ENCODE data around the gene CAMK2D. TPM values are rescaled to one million over a fixed set of nuclear protein-coding genes. Genes with fewer than 3 reads are reported as not detected.

The CAMK2D gene
- total RNA-seq, 2 experiments from 2014 or later: 62.8 to 66.1 TPM

DNA sequence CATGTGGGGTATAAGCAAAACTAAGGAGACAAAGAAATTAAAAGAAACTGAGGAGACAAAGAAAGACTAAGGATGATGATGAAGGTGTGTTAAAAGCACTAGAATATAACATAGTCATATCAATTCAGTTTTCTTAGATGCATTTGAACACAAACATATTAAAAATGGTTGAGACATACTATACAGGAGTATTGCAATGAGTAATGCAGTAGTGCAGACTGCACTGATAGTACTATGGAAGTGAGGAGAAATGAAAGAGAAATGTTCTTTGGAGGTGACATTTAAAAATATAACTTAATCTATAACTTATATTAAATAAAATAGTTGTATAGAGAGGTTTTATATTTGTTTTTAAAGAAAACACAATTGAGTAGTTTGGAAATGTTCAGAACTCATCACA is 279.2 kb downstream of the CAMK2D start:
- TF ChIP-seq, protein P1, sequence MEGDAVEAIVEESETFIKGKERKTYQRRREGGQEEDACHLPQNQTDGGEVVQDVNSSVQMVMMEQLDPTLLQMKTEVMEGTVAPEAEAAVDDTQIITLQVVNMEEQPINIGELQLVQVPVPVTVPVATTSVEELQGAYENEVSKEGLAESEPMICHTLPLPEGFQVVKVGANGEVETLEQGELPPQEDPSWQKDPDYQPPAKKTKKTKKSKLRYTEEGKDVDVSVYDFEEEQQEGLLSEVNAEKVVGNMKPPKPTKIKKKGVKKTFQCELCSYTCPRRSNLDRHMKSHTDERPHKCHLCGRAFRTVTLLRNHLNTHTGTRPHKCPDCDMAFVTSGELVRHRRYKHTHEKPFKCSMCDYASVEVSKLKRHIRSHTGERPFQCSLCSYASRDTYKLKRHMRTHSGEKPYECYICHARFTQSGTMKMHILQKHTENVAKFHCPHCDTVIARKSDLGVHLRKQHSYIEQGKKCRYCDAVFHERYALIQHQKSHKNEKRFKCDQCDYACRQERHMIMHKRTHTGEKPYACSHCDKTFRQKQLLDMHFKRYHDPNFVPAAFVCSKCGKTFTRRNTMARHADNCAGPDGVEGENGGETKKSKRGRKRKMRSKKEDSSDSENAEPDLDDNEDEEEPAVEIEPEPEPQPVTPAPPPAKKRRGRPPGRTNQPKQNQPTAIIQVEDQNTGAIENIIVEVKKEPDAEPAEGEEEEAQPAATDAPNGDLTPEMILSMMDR (IDR thresholded peaks at IDR 0.05): no peak
- Mint-ChIP-seq H3K27me3 (no peaks in the 10 kb centered on the region), H3K9me3 (peaks cover 5% of the 10 kb centered on the region), H3K4me3 (no peak overlapping the region), H3K36me3 (ENCODE audit: low read depth) (peaks cover 61% of the 10 kb centered on the region), H3K27ac (no peak overlapping the region), H3K4me1 (ENCODE audit: low read depth) (peaks cover 8% of the 10 kb centered on the region)
- intact Hi-C loops (cut with micrococcal nuclease): no loop called here
- POLR2A ChIA-PET: no interaction called here
- no peak for ATAC-seq
- DNase-seq: no peak
- CTCF ChIA-PET: no interaction called here

DNA sequence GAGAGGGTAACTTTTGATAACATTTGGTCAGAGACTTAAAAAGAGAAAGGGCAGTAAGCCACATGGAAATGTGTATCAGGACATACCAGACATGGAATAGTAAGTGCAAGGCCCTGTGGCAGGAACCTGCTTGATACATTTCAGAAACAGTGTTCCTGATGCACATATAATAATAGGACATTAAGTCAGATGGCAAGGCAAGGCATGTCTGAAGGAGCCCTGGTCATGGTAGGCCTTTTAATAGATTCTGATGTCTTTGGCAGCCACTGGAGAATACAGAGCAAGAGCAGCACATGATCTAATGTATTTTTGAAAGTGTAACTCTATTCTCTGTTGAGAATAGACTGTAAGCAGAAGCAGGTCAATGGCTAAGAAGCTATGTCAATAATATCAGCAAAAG is 279.7 kb downstream of the CAMK2D start:
- POLR2A ChIA-PET: no interaction called here
- Mint-ChIP-seq H3K9me3 (peaks cover 7% of the 10 kb centered on the region), H3K4me1 (ENCODE audit: low read depth) (peaks cover 11% of the 10 kb centered on the region), H3K27ac (no peak overlapping the region), H3K36me3 (ENCODE audit: low read depth) (peaks cover 63% of the 10 kb centered on the region), H3K27me3 (no peaks in the 10 kb centered on the region), H3K4me3 (no peak overlapping the region)
- intact Hi-C loops (cut with micrococcal nuclease): no loop called here
- DNase-seq (no peak), ATAC-seq (no peak)
- TF ChIP-seq, protein P1 (IDR thresholded peaks at IDR 0.05): no peak
- CTCF ChIA-PET: no interaction called here

DNA sequence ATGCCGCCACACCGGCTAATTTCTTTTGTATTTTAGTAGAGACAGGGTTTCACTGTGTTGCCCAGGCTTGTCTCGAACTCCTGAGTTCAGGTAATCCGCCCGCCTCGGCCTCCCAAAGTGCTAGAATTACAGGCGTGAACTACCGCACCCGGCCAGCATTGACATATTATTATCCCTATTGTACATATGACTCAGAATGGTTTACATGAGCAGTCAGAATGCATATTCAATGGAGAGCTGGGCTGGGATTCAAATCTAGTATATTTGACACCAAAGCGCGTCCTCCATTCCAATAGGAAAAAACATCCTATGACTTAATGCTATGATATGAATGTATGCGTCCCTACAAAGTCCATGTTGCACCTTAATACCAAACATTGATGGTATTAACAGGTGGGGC is 281.4 kb downstream of the CAMK2D start:
- DNase-seq: no peak
- POLR2A ChIA-PET: no interaction called here
- CTCF ChIA-PET: no interaction called here
- Mint-ChIP-seq H3K27me3 (no peaks in the 10 kb centered on the region), H3K9me3 (peaks cover 18% of the 10 kb centered on the region), H3K27ac (no peak overlapping the region), H3K4me1 (ENCODE audit: low read depth) (peaks cover 27% of the 10 kb centered on the region), H3K4me3 (no peak overlapping the region), H3K36me3 (ENCODE audit: low read depth) (peaks cover 72% of the 10 kb centered on the region)
- TF ChIP-seq, protein P1 (IDR thresholded peaks at IDR 0.05): no peak
- intact Hi-C loops (cut with micrococcal nuclease): no loop called here
- ATAC-seq: no peak

DNA sequence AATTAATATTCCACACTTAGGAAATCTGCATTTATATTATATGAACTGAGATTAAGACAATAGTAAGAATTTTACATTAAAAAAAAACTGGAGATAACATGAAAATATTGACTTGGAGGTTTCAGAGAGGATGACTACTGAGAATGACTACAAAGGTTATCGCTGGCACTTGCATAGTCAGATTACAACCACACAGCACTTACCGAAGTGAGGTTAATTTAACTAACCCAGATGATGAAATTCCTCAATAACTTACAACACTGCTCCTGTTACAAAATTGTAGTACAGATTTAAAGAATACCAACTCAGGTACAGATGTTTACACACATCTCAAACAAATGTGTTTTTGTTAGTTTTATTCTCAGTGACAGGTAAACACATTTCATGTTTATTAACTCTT is 283.5 kb downstream of the CAMK2D start:
- Mint-ChIP-seq H3K27me3 (no peaks in the 10 kb centered on the region), H3K36me3 (ENCODE audit: low read depth) (peaks cover 69% of the 10 kb centered on the region), H3K9me3 (peaks cover 18% of the 10 kb centered on the region), H3K27ac (peak overlapping the region; percentile 80), H3K4me1 (ENCODE audit: low read depth) (peaks cover 41% of the 10 kb centered on the region), H3K4me3 (no peak overlapping the region)
- DNase-seq (no peak), ATAC-seq (no peak)
- TF ChIP-seq, protein P1 (IDR thresholded peaks at IDR 0.05): no peak
- intact Hi-C loops (cut with micrococcal nuclease): loop anchor here (10.0 kb wide), 1 partner anchor 287 kb away; the partner anchor contains the start of gene CAMK2D
- CTCF ChIA-PET: no interaction called here
- POLR2A ChIA-PET: no interaction called here

DNA sequence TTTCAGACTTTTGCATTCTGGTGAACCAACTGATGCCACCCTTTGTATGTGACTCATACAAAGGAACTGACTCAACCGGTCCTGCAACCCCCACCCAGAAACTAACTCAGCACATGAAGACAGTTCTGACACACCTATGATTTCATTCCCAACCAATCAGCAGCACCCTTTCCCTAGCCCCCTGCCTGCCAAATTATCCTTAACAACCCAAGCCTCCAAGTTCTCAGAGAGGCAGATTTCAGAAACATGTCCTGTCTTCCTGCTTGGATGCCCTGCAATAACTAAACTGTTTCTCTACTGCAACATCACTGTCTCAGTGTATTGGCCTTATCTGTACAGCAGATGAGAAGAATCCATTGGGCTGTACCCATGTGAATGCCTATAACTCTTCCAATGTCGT is 284.7 kb downstream of the CAMK2D start:
- H3K4me1 Mint-ChIP-seq (ENCODE audit: low read depth): peaks cover 41% of the 10 kb centered on the region
- peaks cover 16% of the 10 kb centered on the region for H3K9me3 Mint-ChIP-seq
- intact Hi-C loops (cut with micrococcal nuclease): loop anchor here (10.0 kb wide), 1 partner anchor 288 kb away; the partner anchor contains the start of gene CAMK2D
- H3K4me3 Mint-ChIP-seq: no peak overlapping the region
- peaks cover 60% of the 10 kb centered on the region for H3K36me3 Mint-ChIP-seq (ENCODE audit: low read depth)
- ChIA-PET CTCF (no interaction called here), POLR2A (no interaction called here)
- TF ChIP-seq, protein P1 (IDR thresholded peaks at IDR 0.05): no peak
- H3K27ac Mint-ChIP-seq: peak overlapping the region; percentile 78
- DNase-seq: peak; percentile 65
- peak; percentile 73 for ATAC-seq
- H3K27me3 Mint-ChIP-seq: no peaks in the 10 kb centered on the region
